MM.1S (cell line): ENCODE measurements around the gene IRF3.

ENCODE experiments used
- EZH2 ChIP-seq: fragments of 300-600 bp; sonication (generic); optimal IDR thresholded peaks from 2 replicates; pipeline ENCODE3; 2017; ENCODE audit warnings: low read depth, mild to moderate bottlenecking, antibody characterized with exemption, low read length, mixed read lengths
- EZH2phosphoT487 ChIP-seq: fragments of 300-600 bp; sonication (generic); IDR thresholded peaks from 2 replicates; pipeline ENCODE4 v1.6.1; 2018; ENCODE audit warnings: antibody characterized with exemption, low read length
- TF ChIP-seq, protein P1 (sequence below): fragments of 300-600 bp; sonication (generic); IDR thresholded peaks from 2 replicates; pipeline ENCODE4 v1.5.1; 2016; ENCODE audit warnings: antibody characterized with exemption, low read length, mixed read lengths

GRCh38 chr19:49669516-49669915 is 3.9 kb upstream of the IRF3 start:
- TF ChIP-seq, protein P1, sequence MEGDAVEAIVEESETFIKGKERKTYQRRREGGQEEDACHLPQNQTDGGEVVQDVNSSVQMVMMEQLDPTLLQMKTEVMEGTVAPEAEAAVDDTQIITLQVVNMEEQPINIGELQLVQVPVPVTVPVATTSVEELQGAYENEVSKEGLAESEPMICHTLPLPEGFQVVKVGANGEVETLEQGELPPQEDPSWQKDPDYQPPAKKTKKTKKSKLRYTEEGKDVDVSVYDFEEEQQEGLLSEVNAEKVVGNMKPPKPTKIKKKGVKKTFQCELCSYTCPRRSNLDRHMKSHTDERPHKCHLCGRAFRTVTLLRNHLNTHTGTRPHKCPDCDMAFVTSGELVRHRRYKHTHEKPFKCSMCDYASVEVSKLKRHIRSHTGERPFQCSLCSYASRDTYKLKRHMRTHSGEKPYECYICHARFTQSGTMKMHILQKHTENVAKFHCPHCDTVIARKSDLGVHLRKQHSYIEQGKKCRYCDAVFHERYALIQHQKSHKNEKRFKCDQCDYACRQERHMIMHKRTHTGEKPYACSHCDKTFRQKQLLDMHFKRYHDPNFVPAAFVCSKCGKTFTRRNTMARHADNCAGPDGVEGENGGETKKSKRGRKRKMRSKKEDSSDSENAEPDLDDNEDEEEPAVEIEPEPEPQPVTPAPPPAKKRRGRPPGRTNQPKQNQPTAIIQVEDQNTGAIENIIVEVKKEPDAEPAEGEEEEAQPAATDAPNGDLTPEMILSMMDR, result no peak
- TF ChIP-seq EZH2 (no peak), EZH2phosphoT487 (no peak)
